Endodermal cell (in vitro differentiated cells): ENCODE data around the gene JAG2. TPM values are rescaled to one million over a fixed set of nuclear protein-coding genes. Genes with fewer than 3 reads are reported as not detected.

ENCODE experiments used
- DNase-seq: peaks from one replicate; pipeline ENCODE4 v3.0.0-alpha.2; 2017
- H3K27ac ChIP-seq: 2 replicates; pipeline ENCODE4 v1.5.1; 2013; ENCODE audit warnings: mild to moderate bottlenecking, low read depth, low read length, moderate library complexity
- H3K27me3 ChIP-seq: 2 replicates; pipeline ENCODE4 v1.6.1; 2013; ENCODE audit warnings: mild to moderate bottlenecking, low read length, moderate library complexity; ENCODE audit not compliant: insufficient read depth, control insufficient read depth, poor library complexity, severe bottlenecking
- H3K36me3 ChIP-seq: 2 replicates; pipeline ENCODE4 v1.7.0; 2013; ENCODE audit warnings: mild to moderate bottlenecking, low read length, moderate library complexity; ENCODE audit not compliant: control insufficient read depth, insufficient read depth
- H3K4me1 ChIP-seq: one replicate; pipeline ENCODE4 v1.7.0; 2013; ENCODE audit warnings: low read length; ENCODE audit not compliant: control insufficient read depth, insufficient read depth
- H3K4me3 ChIP-seq: 2 replicates; pipeline ENCODE4 v1.5.1; 2013; ENCODE audit warnings: mild to moderate bottlenecking, low read length, moderate library complexity
- H3K9ac ChIP-seq: 2 replicates; pipeline ENCODE4 v1.6.1; 2013; ENCODE audit warnings: mild to moderate bottlenecking, low read length, moderate library complexity; ENCODE audit not compliant: poor library complexity, severe bottlenecking; ENCODE audit errors: extremely low read depth
- H3K9me3 ChIP-seq: 2 replicates; pipeline ENCODE4 v1.6.1; 2013; ENCODE audit warnings: mild to moderate bottlenecking, low read length, moderate library complexity; ENCODE audit not compliant: control insufficient read depth
- H3K27ac Mint-ChIP-seq: 2 replicates; pipeline ENCODE4 v1.8.0; 2020; ENCODE audit warnings: mixed read lengths
- H3K27me3 Mint-ChIP-seq: 2 replicates; pipeline ENCODE4 v1.8.0; 2021; ENCODE audit warnings: mild to moderate bottlenecking, mixed read lengths; ENCODE audit not compliant: insufficient read depth
- H3K36me3 Mint-ChIP-seq: 2 replicates; pipeline ENCODE4 v1.8.0; 2020; ENCODE audit warnings: low read depth, mixed read lengths
- H3K4me1 Mint-ChIP-seq: 2 replicates; pipeline ENCODE4 v1.8.0; 2020; ENCODE audit warnings: mixed read lengths
- H3K4me3 Mint-ChIP-seq: 2 replicates; pipeline ENCODE4 v1.8.0; 2020; ENCODE audit warnings: mild to moderate bottlenecking, moderate library complexity, mixed read lengths
- H3K9me3 Mint-ChIP-seq: 2 replicates; pipeline ENCODE4 v1.8.0; 2020; ENCODE audit warnings: mild to moderate bottlenecking, mixed read lengths
- WGBS, 2 experiments: methylation state at CpG; one replicate each; pipeline versions ENCODE4 v1.1.5 to v1.1.7; 2013; ENCODE audit warnings: missing lambda C conversion rate in 2 of 2, mixed read lengths in 1 of 2; ENCODE audit not compliant: insufficient coverage in 1 of 2, insufficient read length in 1 of 2; 5-methylcytosine and 5-hydroxymethylcytosine counted together
- total RNA-seq, 2 donors: library from RNA; stranded (reverse); fragmentation: NEBNext Ultra II Directional in 1 of 2; extraction: Animal tissue kit (Norgen Biotek cat#: 25700) in 1 of 2; gene quantifications; 2 replicates in 1 of 2; 3 replicates in 1 of 2; pipeline ENCODE4 v1.2.1, GENCODE V29; 2021
- TF ChIP-seq, protein P1 (sequence below): fragments of 200-600 bp; sonication (generic); conservative IDR thresholded peaks from 2 replicates; pipeline ENCODE4 v1.5.0; 2021; ENCODE audit warnings: antibody characterized with exemption, mild to moderate bottlenecking

Gene JAG2
- total RNA-seq, 2 donors from 2014 or later: 6.4 TPM

GRCh38 chr14:105187935-105188524, 19.5 kb upstream of the JAG2 start:
- H3K27me3 Mint-ChIP-seq: peaks cover 36% of the 10 kb centered on the region
- H3K4me3 Mint-ChIP-seq: no peak overlapping the region
- 73 to 82% methylated on average over 8 to 14 of the region's 14 CpGs for WGBS, 2 experiments
- no peak for DNase-seq
- H3K27me3 ChIP-seq: no peaks in the 10 kb centered on the region
- no peak overlapping the region for H3K4me3 ChIP-seq
- no peak overlapping the region for H3K27ac Mint-ChIP-seq
- no peak overlapping the region for H3K27ac ChIP-seq
- H3K36me3 Mint-ChIP-seq: no peaks in the 10 kb centered on the region
- H3K4me1 ChIP-seq: peaks cover under 1% of the 10 kb centered on the region
- TF ChIP-seq, protein P1, sequence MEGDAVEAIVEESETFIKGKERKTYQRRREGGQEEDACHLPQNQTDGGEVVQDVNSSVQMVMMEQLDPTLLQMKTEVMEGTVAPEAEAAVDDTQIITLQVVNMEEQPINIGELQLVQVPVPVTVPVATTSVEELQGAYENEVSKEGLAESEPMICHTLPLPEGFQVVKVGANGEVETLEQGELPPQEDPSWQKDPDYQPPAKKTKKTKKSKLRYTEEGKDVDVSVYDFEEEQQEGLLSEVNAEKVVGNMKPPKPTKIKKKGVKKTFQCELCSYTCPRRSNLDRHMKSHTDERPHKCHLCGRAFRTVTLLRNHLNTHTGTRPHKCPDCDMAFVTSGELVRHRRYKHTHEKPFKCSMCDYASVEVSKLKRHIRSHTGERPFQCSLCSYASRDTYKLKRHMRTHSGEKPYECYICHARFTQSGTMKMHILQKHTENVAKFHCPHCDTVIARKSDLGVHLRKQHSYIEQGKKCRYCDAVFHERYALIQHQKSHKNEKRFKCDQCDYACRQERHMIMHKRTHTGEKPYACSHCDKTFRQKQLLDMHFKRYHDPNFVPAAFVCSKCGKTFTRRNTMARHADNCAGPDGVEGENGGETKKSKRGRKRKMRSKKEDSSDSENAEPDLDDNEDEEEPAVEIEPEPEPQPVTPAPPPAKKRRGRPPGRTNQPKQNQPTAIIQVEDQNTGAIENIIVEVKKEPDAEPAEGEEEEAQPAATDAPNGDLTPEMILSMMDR: peak; percentile 49
- H3K36me3 ChIP-seq: no peaks in the 10 kb centered on the region
- peaks cover 10% of the 10 kb centered on the region for H3K9me3 Mint-ChIP-seq
- H3K9me3 ChIP-seq: peaks cover 4% of the 10 kb centered on the region
- H3K9ac ChIP-seq: no peak overlapping the region
- no peaks in the 10 kb centered on the region for H3K4me1 Mint-ChIP-seq

DNA sequence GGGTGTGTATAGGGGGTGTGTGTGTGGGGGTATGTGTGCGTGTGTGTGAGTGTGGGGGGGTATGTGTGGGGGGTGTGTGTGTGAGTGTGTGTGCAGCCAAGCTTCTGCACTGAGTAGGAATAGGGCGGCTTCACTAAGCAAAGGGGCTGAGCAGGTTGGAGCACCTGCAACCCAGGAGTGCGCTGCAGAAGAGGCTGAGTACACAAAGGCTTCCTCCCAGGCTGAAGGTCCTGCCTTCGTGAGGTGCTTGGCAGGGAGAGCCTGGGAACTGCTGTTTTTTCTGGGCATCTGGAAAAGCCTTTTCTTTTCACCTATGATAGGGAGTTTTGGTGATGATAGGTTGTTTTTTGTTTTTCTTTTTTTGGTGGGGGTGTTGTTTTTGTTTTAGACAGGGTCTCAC, 18.5 kb upstream of the JAG2 start:
- no peak overlapping the region for H3K4me3 ChIP-seq
- no peaks in the 10 kb centered on the region for H3K4me1 Mint-ChIP-seq
- H3K4me3 Mint-ChIP-seq: no peak overlapping the region
- H3K9me3 ChIP-seq: peaks cover 4% of the 10 kb centered on the region
- TF ChIP-seq, protein P1: no peak
- peaks cover 8% of the 10 kb centered on the region for H3K27me3 ChIP-seq
- H3K36me3 Mint-ChIP-seq: no peaks in the 10 kb centered on the region
- H3K9me3 Mint-ChIP-seq: peaks cover 10% of the 10 kb centered on the region
- peaks cover 43% of the 10 kb centered on the region for H3K27me3 Mint-ChIP-seq
- H3K9ac ChIP-seq: no peak overlapping the region
- no peak for DNase-seq
- no peak overlapping the region for H3K27ac Mint-ChIP-seq
- no peaks in the 10 kb centered on the region for H3K4me1 ChIP-seq
- H3K36me3 ChIP-seq: no peaks in the 10 kb centered on the region
- no peak overlapping the region for H3K27ac ChIP-seq
- 90 to 93% methylated on average over 2 to 4 of the region's 4 CpGs for WGBS, 2 experiments

DNA sequence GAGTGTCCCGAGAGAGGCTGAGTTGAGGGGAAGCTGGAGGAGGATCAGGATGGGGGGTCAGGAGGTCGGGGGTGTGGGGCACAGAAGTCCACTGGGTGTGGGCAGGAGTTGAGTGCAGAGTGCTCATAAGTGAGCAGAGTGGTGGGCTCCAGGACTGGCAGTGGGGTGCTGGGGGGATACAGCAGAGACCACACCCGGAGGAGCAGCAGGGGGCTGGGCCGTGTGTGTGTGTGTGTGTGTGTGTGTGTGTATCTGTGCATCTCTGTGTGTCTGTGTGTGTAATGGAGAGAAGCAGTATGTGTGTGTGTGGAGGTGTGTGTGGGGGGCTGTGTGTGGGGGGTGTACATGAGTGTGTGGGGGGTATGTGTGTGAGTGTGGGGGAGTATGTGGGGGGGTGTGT, 17.4 kb upstream of the JAG2 start:
- no peak overlapping the region for H3K27ac Mint-ChIP-seq
- no peak for DNase-seq
- no peaks in the 10 kb centered on the region for H3K4me1 Mint-ChIP-seq
- H3K27me3 Mint-ChIP-seq: peaks cover 42% of the 10 kb centered on the region
- no peak overlapping the region for H3K4me3 Mint-ChIP-seq
- Histone ChIP-seq H3K36me3 (no peaks in the 10 kb centered on the region), H3K9ac (no peak overlapping the region), H3K27ac (no peak overlapping the region), H3K4me3 (no peak overlapping the region), H3K9me3 (peaks cover 4% of the 10 kb centered on the region), H3K27me3 (peaks cover 12% of the 10 kb centered on the region), H3K4me1 (no peaks in the 10 kb centered on the region)
- H3K36me3 Mint-ChIP-seq: no peaks in the 10 kb centered on the region
- WGBS, 2 experiments: 72% methylated on average over 4 of the region's 4 CpGs; no CpG with 5 or more reads in 1 of the 2 experiments
- peaks cover 10% of the 10 kb centered on the region for H3K9me3 Mint-ChIP-seq
- TF ChIP-seq, protein P1: no peak
